ENCODE measurements around the gene ZNF557.

DNA sequence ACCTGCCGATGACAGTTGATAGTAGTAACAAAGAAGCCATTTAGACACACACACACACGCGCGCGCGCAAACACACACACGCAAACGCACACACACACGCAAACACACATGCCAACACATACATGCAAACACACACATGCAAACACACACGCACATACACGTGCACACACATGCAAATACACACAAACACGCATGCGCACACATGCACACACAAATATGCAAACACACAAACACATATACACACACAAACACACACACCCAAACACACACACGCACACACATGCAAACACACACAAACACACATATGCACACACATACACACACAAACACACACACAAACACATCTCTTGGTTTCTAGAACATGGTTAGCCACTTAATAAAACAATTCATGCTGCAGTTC is 50.1 kb downstream of the ZNF557 start:
- TF ChIP-seq POLR2AphosphoS5 (IDR thresholded peaks at IDR 0.05), result no peak
- no peak for TF ChIP-seq POLR2A (IDR thresholded peaks at IDR 0.05)
- TF ChIP-seq, protein P1, sequence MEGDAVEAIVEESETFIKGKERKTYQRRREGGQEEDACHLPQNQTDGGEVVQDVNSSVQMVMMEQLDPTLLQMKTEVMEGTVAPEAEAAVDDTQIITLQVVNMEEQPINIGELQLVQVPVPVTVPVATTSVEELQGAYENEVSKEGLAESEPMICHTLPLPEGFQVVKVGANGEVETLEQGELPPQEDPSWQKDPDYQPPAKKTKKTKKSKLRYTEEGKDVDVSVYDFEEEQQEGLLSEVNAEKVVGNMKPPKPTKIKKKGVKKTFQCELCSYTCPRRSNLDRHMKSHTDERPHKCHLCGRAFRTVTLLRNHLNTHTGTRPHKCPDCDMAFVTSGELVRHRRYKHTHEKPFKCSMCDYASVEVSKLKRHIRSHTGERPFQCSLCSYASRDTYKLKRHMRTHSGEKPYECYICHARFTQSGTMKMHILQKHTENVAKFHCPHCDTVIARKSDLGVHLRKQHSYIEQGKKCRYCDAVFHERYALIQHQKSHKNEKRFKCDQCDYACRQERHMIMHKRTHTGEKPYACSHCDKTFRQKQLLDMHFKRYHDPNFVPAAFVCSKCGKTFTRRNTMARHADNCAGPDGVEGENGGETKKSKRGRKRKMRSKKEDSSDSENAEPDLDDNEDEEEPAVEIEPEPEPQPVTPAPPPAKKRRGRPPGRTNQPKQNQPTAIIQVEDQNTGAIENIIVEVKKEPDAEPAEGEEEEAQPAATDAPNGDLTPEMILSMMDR (IDR thresholded peaks at IDR 0.05), result no peak

Data from breast epithelium (tissue), 3 donors.